ENCODE results near the gene ISY1. TPM values are rescaled to one million over a fixed set of nuclear protein-coding genes. Genes with fewer than 3 reads are reported as not detected.
"Not testable (repeated sequence)": the region's sequence is repeated elsewhere in the genome, so short reads cannot be mapped to it uniquely, and the experiment has no call there.

Gene ISY1
- total RNA-seq, 2 experiments from 2014 or later: 60.7 to 61.7 TPM

DNA sequence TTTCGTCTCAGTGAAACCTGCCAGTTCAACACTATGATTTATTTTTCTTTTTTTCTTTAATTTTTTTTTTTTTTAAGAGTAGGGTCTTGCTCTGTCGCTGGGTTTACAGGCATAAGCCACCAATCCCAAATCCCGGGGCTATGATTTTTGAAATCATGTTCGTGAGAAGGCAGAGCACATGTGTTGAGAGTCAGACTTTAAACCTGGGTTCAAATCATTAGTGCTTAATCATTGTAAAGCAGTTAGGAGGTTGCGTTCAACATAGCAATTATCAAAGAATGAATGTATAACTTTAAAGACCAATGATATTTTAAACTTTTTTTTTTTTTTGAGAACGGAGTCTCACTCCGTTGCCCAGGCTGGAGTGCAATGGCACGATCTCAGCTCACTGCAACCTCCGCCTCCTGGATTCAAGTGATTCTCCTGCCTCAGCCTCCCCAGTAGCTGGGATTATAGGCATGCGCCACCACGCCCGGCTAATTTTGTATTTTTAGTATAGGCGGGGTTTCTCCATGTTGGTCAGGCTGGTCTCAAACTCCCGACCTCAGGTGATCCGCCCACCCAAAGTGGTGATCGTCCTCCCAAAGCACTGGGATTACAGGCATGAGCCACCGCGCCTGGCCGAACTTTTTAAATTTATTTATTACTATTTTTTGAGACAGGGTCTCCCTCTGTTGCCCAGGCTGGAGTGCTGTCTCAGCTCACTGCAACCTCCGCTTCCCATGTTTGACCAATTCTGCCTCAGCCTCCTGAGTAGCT, 24.1 kb upstream of the ISY1 start:
- POLR2A ChIA-PET, H3K27me3 Mint-ChIP-seq, H3K9me3 Mint-ChIP-seq, H3K27ac Mint-ChIP-seq, DNase-seq: not testable (repeated sequence)
- peak overlapping the region; percentile 97 for H3K4me3 Mint-ChIP-seq
- intact Hi-C loops (cut with micrococcal nuclease): loop anchor here (1.0 to 5.0 kb wide), 9 partner anchors 9 to 458 kb away; partner anchors contain the start of genes ACAD9, COPG1, IFT122 and ISY1
- H3K4me1 Mint-ChIP-seq (ENCODE audit: low read depth): peaks cover 16% of the 10 kb centered on the region
- CTCF ChIA-PET: interaction anchor here (0.6 to 2.4 kb wide), 8 partner anchors 23 to 215 kb away, joined by 3 to 14 read pairs (median 4); partner anchors contain the start of gene COPG1
- peaks cover 33% of the 10 kb centered on the region for H3K36me3 Mint-ChIP-seq

DNA sequence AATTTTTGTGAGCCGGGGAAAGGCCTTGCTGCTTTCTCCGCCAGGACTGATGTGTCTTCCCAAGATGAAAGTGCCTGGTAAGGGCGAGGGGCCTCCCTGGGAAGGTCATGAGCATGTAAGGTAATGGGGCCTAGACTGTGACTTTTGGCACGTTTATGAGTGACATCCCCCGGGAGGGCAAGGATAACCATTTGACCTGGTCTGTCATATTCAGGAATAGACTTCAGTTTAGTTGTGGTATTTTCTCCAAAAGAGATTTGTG, 23.5 kb upstream of the ISY1 start:
- ChIA-PET POLR2A (interaction anchor here (0.7 to 3.6 kb wide), 6 partner anchors 22 to 127 kb away, joined by 3 to 29 read pairs (median 6); partner anchors contain the start of gene RAB43), CTCF (interaction anchor here (2.1 to 5.3 kb wide), 3 partner anchors 23 to 168 kb away, joined by 6 to 30 read pairs (median 23); partner anchors contain the start of gene ISY1)
- Mint-ChIP-seq H3K9me3 (no peaks in the 10 kb centered on the region), H3K36me3 (peaks cover 36% of the 10 kb centered on the region), H3K27ac (peak overlapping the region; percentile 96), H3K4me3 (peak overlapping the region; percentile 97), H3K27me3 (no peaks in the 10 kb centered on the region), H3K4me1 (ENCODE audit: low read depth) (peaks cover 21% of the 10 kb centered on the region)
- DNase-seq: peak; percentile 43
- intact Hi-C loops (cut with micrococcal nuclease): loop anchor here (1.0 to 5.0 kb wide), 9 partner anchors 8 to 457 kb away; partner anchors contain the start of genes ACAD9, COPG1, IFT122 and ISY1

DNA sequence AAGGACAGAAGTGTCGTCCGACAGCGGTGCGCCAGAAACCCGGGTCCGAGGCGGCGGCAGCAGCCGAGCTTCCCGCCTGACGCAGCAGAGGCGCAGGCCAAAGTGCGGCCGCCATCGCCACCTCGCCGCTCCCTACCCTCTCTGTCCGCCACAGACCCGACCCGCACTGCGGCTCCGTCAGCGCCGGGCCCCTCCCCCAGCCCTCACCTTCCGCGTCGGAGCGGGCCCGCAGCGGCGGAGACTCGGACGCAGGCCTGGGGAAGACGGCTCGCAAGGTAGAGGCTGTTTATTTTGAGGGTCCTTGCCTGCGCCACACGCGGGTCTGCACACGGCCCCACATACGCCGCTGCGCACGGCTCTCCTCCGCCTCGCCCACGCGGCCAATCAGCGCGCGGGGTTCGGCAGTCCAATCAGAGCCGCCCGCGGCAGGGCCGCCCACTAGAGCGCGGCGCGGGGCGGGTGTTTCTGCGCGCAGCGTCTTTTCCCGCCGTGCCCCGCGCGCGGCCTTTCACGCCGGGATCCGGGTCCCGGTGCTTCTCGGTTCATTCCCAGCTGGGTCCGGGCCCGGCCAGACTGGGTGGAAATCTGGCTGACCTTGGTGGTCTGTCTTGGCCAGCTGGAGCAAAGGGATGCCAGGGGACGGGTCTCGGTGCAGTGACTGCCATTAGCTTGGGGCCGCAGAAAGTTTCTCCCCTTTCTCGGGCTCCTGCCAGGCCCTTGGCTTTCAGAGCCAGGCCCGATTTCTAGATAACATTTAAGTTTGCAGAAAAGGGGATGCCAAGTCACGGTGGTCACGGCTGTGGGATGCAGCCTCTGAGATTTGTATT, 22.9 kb upstream of the ISY1 start, which contains the start of gene CNBP:
Gene CNBP (minus strand): TSS at position 328 of the 827 bp plus-strand sequence. CDS start 12,139 bp downstream, outside the sequence.
- DNase-seq: peak; percentile 95
- Mint-ChIP-seq H3K27ac (peak within 1 kb of the TSS; percentile 96), H3K4me3 (peak within 1 kb of the TSS; percentile 97), H3K36me3 (peaks cover 41% of the 10 kb centered on the region), H3K27me3 (no peaks in the 10 kb centered on the region), H3K9me3 (no peaks in the 10 kb centered on the region), H3K4me1 (ENCODE audit: low read depth) (peaks cover 27% of the 10 kb centered on the region)
- CTCF ChIA-PET: interaction anchor here (2.1 to 5.3 kb wide), 3 partner anchors 22 to 167 kb away, joined by 6 to 30 read pairs (median 23); partner anchors contain the start of gene ISY1
- POLR2A ChIA-PET: interaction anchor here (0.7 to 3.6 kb wide), 13 partner anchors 17 to 256 kb away, joined by 3 to 29 read pairs (median 4); partner anchors contain the start of genes IFT122, MBD4 and RAB43
- intact Hi-C loops (cut with micrococcal nuclease): loop anchor here (1.0 to 5.0 kb wide), 11 partner anchors 7 to 456 kb away; partner anchors contain the start of genes ACAD9, COPG1, IFT122 and ISY1

DNA sequence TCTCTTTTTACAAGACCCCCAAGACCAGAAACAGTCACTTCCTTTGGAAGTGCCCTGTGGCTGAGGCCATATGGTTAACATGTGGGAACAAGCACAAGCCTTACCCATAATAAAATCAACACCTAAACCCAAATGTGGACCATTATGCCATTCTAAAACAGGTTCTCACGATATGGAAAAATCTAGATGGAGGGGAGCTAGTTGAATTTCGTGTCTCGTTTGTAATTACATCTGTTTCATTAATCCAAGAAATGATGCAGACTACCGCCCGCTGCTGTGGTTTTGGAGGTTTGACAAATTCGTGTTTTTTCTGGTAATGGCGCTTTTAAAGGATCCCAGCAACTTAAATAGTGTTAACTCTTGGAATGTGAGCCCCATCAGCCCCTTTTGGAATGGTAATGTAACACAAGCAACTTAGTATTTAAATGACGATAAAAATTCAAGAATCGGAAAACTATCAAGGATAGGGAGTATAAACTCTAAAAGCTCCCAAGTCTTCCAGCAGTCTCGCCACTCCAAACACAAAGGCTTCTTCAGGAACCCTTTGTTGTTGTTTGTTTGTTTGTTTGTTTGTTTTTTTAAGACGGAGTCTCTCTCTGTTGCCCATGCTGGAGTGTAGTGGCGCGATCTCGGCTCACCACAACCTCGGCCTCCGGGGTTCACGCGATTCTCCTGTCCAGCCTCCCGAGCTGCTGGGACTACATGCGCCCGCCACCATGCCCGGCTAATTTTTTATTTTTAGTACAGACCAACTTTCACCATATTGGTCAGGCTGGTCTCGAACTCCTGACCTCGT, 21.7 kb upstream of the ISY1 start:
- H3K4me3 Mint-ChIP-seq: peak overlapping the region; percentile 97
- H3K4me1 Mint-ChIP-seq (ENCODE audit: low read depth): peaks cover 35% of the 10 kb centered on the region
- no peaks in the 10 kb centered on the region for H3K9me3 Mint-ChIP-seq
- ChIA-PET CTCF (interaction anchor here (1.0 to 5.3 kb wide), 6 partner anchors 21 to 166 kb away, joined by 3 to 30 read pairs (median 5); partner anchors contain the start of genes COPG1 and ISY1), POLR2A (interaction anchor here (0.6 to 3.6 kb wide), 14 partner anchors 19 to 257 kb away, joined by 3 to 29 read pairs (median 4); partner anchors contain the start of genes COPG1, IFT122, MBD4 and RAB43)
- no peaks in the 10 kb centered on the region for H3K27me3 Mint-ChIP-seq
- DNase-seq: peak; percentile 45
- H3K27ac Mint-ChIP-seq: peak overlapping the region; percentile 96
- intact Hi-C loops (cut with micrococcal nuclease): loop anchor here (1.0 to 5.0 kb wide), 7 partner anchors 56 to 455 kb away; partner anchors contain the start of genes ACAD9, IFT122 and RAB7A
- peaks cover 48% of the 10 kb centered on the region for H3K36me3 Mint-ChIP-seq

DNA sequence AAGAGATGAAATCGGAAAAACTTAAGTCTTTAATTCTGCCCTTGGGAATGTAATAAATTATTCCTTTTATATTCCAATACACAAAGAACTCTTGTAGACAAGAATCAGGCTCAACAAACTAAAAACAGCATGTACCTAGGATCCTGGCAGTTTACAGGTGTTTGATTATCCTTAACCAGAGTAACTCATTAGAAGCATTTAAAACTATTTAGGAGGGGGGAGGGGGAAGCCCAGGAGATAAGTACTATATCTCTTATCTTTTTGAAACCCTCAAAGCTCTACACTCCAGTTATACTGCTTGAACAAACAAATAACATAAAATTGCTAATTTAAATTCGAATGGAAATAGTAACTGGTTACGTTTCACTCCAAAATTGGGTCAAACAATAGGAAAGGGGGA, 21.0 kb upstream of the ISY1 start:
- Mint-ChIP-seq H3K4me1 (ENCODE audit: low read depth) (peaks cover 39% of the 10 kb centered on the region), H3K4me3 (peak overlapping the region; percentile 97), H3K36me3 (peaks cover 53% of the 10 kb centered on the region), H3K9me3 (no peaks in the 10 kb centered on the region), H3K27me3 (no peaks in the 10 kb centered on the region), H3K27ac (peak overlapping the region; percentile 96)
- ChIA-PET CTCF (interaction anchor here (0.6 to 5.3 kb wide), 7 partner anchors 20 to 155 kb away, joined by 3 to 30 read pairs (median 4); partner anchors contain the start of genes COPG1 and ISY1), POLR2A (interaction anchor here (0.8 to 3.6 kb wide), 6 partner anchors 19 to 134 kb away, joined by 3 to 29 read pairs (median 8); partner anchors contain the start of genes COPG1 and RAB43)
- no peak for DNase-seq
- intact Hi-C loops (cut with micrococcal nuclease): loop anchor here (2.0 to 5.0 kb wide), 6 partner anchors 57 to 455 kb away; partner anchors contain the start of genes ACAD9, IFT122 and RAB7A

DNA sequence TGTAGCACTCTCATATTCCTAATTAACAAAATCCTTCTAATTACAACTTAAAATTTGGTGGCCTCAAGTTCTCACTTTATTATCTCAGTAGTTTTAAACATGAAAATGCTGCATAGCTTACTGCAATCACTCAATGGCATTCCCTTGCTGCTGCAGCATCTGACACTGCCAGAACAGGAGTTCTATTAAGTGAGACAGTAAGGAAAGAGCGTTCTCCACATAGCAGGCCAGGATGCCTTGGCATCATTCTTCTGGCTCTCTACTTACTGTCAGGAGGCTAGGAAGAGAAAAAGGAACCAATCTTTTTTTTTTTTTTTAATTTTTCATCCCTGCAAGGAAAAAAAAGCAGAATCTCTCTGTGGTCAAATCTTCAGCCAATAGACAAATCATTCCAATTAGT, 19.6 kb upstream of the ISY1 start:
- intact Hi-C loops (cut with micrococcal nuclease): loop anchor here (5.0 kb wide), 5 partner anchors 127 to 453 kb away; partner anchors contain the start of genes ACAD9, IFT122 and RAB7A
- H3K4me1 Mint-ChIP-seq (ENCODE audit: low read depth): peaks cover 53% of the 10 kb centered on the region
- no peak for DNase-seq
- no peaks in the 10 kb centered on the region for H3K27me3 Mint-ChIP-seq
- peak overlapping the region; percentile 96 for H3K27ac Mint-ChIP-seq
- peak overlapping the region; percentile 97 for H3K4me3 Mint-ChIP-seq
- peaks cover 66% of the 10 kb centered on the region for H3K36me3 Mint-ChIP-seq
- H3K9me3 Mint-ChIP-seq: no peaks in the 10 kb centered on the region
- ChIA-PET POLR2A (interaction anchor here (0.7 to 1.0 kb wide), 2 partner anchors 18 to 31 kb away, joined by 4 read pairs; no protein-coding TSS in a partner anchor), CTCF (interaction anchor here (1.1 to 5.3 kb wide), 3 partner anchors 19 to 66 kb away, joined by 5 to 30 read pairs (median 23); partner anchors contain the start of gene ISY1)

DNA sequence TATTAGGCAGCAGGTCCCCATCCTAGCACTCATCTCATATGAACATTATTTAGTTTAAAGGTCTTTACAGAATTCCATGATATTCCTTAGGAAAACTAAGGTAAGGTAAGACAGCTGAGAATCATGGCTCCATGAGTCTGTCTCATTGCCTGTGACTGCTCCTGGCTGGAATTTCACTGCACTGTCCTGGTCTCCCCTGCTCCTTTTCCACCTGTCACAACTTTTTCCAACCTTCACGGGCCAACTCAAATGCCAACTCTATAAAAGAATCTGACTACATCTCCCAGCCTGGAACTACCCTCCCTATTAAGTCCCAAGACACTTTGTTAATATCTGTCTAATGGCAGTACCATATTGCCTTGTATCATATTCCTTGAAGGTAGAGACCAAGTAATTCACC, 15.2 kb upstream of the ISY1 start:
- peaks cover 80% of the 10 kb centered on the region for H3K4me1 Mint-ChIP-seq (ENCODE audit: low read depth)
- H3K27ac Mint-ChIP-seq: peak overlapping the region; percentile 79
- no peaks in the 10 kb centered on the region for H3K27me3 Mint-ChIP-seq
- peak overlapping the region; percentile 6 for H3K4me3 Mint-ChIP-seq
- DNase-seq: no peak
- ChIA-PET CTCF (interaction anchor here (0.9 to 1.5 kb wide), 4 partner anchors 8 to 146 kb away, joined by 3 to 13 read pairs (median 4); partner anchors contain the start of genes COPG1 and ISY1), POLR2A (interaction anchor here (1.0 kb wide), 1 partner anchor 73 kb away, joined by 3 read pairs; the partner anchor contains the start of gene COPG1)
- no peaks in the 10 kb centered on the region for H3K9me3 Mint-ChIP-seq
- peaks cover 54% of the 10 kb centered on the region for H3K36me3 Mint-ChIP-seq
- intact Hi-C loops (cut with micrococcal nuclease): loop anchor here (1.0 to 2.0 kb wide), 2 partner anchors 8 to 13 kb away; no protein-coding TSS in a partner anchor

DNA sequence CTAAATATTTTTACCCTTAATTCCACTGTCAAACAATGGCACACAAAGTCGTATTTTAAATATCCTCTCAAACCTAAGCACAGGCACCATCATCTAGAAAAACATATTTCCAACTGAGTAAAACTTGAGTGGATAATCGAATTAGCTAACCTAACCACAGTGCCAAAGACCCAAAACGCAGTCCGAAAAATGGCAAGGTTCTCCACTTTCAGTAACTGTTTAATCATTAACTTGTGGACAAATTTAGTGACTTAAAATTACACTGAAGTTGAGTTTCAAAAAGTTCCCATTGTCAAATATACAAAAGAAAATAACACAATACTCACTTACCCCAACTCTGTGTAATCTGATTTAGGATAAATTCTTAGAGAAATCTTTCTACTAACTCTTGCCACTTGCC, 12.9 kb upstream of the ISY1 start:
- no peak overlapping the region for H3K4me3 Mint-ChIP-seq
- CTCF ChIA-PET: interaction anchor here (2.0 kb wide), 1 partner anchor 12 kb away, joined by 7 read pairs; no protein-coding TSS in a partner anchor
- H3K36me3 Mint-ChIP-seq: peaks cover 54% of the 10 kb centered on the region
- intact Hi-C loops (cut with micrococcal nuclease): no loop called here
- H3K9me3 Mint-ChIP-seq: no peaks in the 10 kb centered on the region
- H3K27ac Mint-ChIP-seq: peak overlapping the region; percentile 18
- H3K27me3 Mint-ChIP-seq: no peaks in the 10 kb centered on the region
- no peak for DNase-seq
- POLR2A ChIA-PET: no interaction called here
- H3K4me1 Mint-ChIP-seq (ENCODE audit: low read depth): peaks cover 64% of the 10 kb centered on the region

DNA sequence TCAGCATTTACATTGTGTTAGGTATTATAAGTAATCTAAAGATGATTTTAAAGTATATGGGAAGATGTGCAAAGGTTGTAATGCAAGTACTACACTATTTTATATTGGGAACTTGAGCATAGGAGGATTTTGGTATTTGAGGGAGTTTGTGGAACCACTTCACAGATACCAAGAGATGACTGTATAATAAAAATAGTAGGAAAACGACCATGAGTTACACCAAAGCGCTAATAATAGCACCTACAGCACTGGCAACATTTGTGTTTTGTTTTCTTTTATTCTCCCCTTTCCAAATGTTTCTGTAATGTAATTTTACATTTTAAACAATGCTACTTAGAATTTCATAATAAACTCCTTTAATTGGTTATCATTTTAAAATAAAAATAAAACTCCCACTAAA, 12.3 kb upstream of the ISY1 start:
- Mint-ChIP-seq H3K4me3 (no peak overlapping the region), H3K36me3 (peaks cover 53% of the 10 kb centered on the region), H3K4me1 (ENCODE audit: low read depth) (peaks cover 59% of the 10 kb centered on the region), H3K9me3 (no peaks in the 10 kb centered on the region), H3K27ac (no peak overlapping the region), H3K27me3 (no peaks in the 10 kb centered on the region)
- no peak for DNase-seq
- intact Hi-C loops (cut with micrococcal nuclease): no loop called here
- POLR2A ChIA-PET: no interaction called here
- CTCF ChIA-PET: interaction anchor here (2.0 to 3.1 kb wide), 2 partner anchors 11 kb away, joined by 7 to 17 read pairs; no protein-coding TSS in a partner anchor

DNA sequence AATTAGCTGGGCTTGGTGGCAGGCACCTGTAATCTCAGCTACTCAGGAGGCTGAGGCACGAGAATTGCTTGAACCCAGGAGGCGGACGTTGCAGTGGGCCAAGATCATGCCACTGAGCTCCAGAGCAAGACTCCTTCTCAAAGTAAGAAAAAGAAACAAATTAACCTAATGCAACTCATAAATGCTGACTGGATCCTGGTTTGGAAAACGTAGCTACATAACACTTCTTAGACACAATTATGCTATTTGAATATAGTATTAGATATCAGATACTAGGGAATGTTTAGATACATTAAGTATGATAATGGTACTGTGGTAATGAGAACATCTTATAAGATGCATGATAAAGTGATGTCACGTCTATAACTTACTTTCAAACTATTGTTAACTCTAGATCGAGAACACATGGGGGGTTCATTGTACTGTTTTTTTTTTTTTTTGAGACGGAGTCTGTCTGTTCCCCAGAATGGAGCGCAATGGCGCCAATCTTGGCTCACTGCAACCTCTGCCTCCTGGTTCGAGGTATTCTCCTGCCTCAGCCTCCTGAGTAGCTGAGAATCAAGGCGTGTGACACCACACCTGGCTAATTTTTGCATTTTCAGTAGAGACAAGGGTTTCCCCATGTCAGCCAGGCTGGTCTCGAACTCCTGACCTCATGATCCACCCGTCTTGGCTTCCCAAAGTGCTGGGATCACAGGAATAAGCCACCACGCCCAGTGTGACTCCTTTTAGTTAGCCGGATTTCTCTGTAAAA, 5.9 kb upstream of the ISY1 start:
- Mint-ChIP-seq H3K36me3 (peaks cover 49% of the 10 kb centered on the region), H3K4me1 (ENCODE audit: low read depth) (peaks cover 21% of the 10 kb centered on the region), H3K27me3 (no peaks in the 10 kb centered on the region), H3K4me3 (no peak overlapping the region), H3K9me3 (no peaks in the 10 kb centered on the region), H3K27ac (no peak overlapping the region)
- intact Hi-C loops (cut with micrococcal nuclease): no loop called here
- no peak for DNase-seq
- ChIA-PET POLR2A (interaction anchor here (0.5 kb wide), 1 partner anchor 126 kb away, joined by 3 read pairs; no protein-coding TSS in a partner anchor), CTCF (interaction anchor here (0.8 to 1.0 kb wide), 3 partner anchors 10 to 150 kb away, joined by 3 to 4 read pairs (median 3); a partner anchor contains a TSS)
